HEK293T (cell line): ENCODE data around the gene SLC16A8.

Experiments used
- ARNT ChIP-seq: fragments of 450-650 bp; IDR thresholded peaks from 2 replicates; pipeline ENCODE4 v1.6.1; 2017; ENCODE audit warnings: mild to moderate bottlenecking
- BHLHE40 ChIP-seq: fragments of 450-650 bp; IDR thresholded peaks from 2 replicates; pipeline ENCODE4 v1.6.1; 2016; ENCODE audit warnings: mild to moderate bottlenecking, moderate library complexity, borderline replicate concordance
- CTBP1 ChIP-seq: fragments of 450-650 bp; IDR thresholded peaks from 2 replicates; pipeline ENCODE4 v1.6.1; 2016; ENCODE audit warnings: borderline replicate concordance
- ELF4 ChIP-seq: fragments of 450-650 bp; IDR thresholded peaks from 2 replicates; pipeline ENCODE4 v1.6.1; 2017; ENCODE audit warnings: antibody characterized with exemption
- FOXA1 ChIP-seq: fragments of 450-650 bp; IDR thresholded peaks from 2 replicates; pipeline ENCODE4 v1.6.1; 2016; ENCODE audit warnings: mild to moderate bottlenecking
- FOXK2 ChIP-seq: fragments of 450-650 bp; IDR thresholded peaks from 2 replicates; pipeline ENCODE4 v1.6.1; 2016; ENCODE audit warnings: mild to moderate bottlenecking
- FOXM1 ChIP-seq: fragments of 450-650 bp; IDR thresholded peaks from 2 replicates; pipeline ENCODE4 v1.6.1; 2017; ENCODE audit warnings: mild to moderate bottlenecking, borderline replicate concordance
- HDGF ChIP-seq: fragments of 450-650 bp; IDR thresholded peaks from 2 replicates; pipeline ENCODE4 v1.6.1; 2017; ENCODE audit warnings: antibody characterized with exemption, borderline replicate concordance
- L3MBTL2 ChIP-seq: fragments of 450-650 bp; conservative IDR thresholded peaks from 2 replicates; pipeline ENCODE4 v1.6.1; 2016; ENCODE audit warnings: mild to moderate bottlenecking
- SP1 ChIP-seq: fragments of 450-650 bp; IDR thresholded peaks from 2 replicates; pipeline ENCODE4 v1.6.1; 2017
- SUZ12 ChIP-seq: fragments of 450-650 bp; IDR thresholded peaks from 2 replicates; pipeline ENCODE4 v1.6.1; 2016; ENCODE audit warnings: mild to moderate bottlenecking
- TARDBP ChIP-seq: fragments of 450-650 bp; IDR thresholded peaks from 2 replicates; pipeline ENCODE4 v1.6.1; 2016
- ZNF384 ChIP-seq: fragments of 450-650 bp; IDR thresholded peaks from 2 replicates; pipeline ENCODE4 v1.6.1; 2016
- TF ChIP-seq, protein P1 (sequence below): fragments of 450-650 bp; IDR thresholded peaks from 2 replicates; pipeline ENCODE4 v1.6.1; 2016

DNA sequence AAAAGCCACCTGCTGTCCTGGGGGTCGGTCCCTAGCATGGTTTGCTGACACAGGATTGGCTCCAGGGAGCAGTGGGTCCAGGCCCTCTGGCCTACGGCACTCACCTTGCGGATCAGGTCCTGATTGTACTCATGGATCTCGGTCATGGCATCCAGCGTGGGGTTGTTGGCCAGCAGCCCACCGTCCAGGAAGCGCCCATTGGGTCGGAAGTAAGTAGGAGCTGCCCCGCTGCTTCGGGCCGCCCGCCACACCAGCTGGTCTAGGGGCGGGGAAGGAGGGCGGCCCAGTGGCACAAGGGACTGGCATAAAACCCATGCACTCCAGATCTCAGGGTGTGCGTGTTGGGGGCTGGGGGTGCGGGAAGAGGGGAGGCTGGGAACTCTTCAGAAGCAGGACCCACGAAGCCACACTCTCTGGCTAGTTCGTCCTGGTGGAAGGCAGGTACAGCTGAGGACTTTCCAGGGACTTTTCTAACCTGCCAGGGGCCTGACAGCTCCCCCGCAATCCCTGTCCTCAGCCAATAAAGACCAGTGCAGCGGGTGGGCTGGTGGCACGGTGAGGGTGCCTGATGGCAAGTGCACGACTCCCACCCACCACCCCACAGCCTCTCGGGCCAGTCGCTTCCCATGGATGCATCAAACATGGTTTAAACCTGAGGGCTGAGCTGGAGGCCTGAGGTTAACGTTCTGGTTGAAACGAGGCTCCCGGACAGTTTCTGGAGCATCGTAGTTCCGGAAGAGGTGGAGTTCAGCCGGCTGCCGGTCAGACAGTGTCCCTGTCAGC lies 31.6 kb upstream of the SLC16A8 start:
- TF ChIP-seq TARDBP (no peak), FOXA1 (no peak), SP1 (no peak), HDGF (no peak), FOXK2 (no peak), BHLHE40 (no peak), CTBP1 (no peak), ELF4 (no peak), SUZ12 (no peak), ARNT (no peak), FOXM1 (no peak), ZNF384 (no peak), L3MBTL2 (no peak)
- TF ChIP-seq, protein P1, sequence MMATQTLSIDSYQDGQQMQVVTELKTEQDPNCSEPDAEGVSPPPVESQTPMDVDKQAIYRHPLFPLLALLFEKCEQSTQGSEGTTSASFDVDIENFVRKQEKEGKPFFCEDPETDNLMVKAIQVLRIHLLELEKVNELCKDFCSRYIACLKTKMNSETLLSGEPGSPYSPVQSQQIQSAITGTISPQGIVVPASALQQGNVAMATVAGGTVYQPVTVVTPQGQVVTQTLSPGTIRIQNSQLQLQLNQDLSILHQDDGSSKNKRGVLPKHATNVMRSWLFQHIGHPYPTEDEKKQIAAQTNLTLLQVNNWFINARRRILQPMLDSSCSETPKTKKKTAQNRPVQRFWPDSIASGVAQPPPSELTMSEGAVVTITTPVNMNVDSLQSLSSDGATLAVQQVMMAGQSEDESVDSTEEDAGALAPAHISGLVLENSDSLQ = no peak
